Liver (tissue), 9 donors: ENCODE data around the gene IQCH. TPM values are rescaled to one million over a fixed set of nuclear protein-coding genes. Genes with fewer than 3 reads are reported as not detected.
"Not testable (repeated sequence)": the region's sequence is repeated elsewhere in the genome, so short reads cannot be mapped to it uniquely, and the experiment has no call there.

Experiments
- DNase-seq: peaks from one replicate; pipeline ENCODE4 v3.0.0-alpha.2; 2017; ENCODE audit warnings: low spot score
- H3K27ac ChIP-seq, 2 donors: one replicate each; pipeline ENCODE4 v1.7.0; 2013; ENCODE audit warnings: inconsistent platforms in 2 of 2, low read length in 2 of 2, control low read depth in 1 of 2, low read depth in 1 of 2, mild to moderate bottlenecking in 1 of 2
- H3K27me3 ChIP-seq, 4 donors: one replicate each; pipeline versions ENCODE4 v1.6.1 to v1.7.0; 2013; ENCODE audit warnings: low read length in 3 of 4, inconsistent platforms in 1 of 4, mild to moderate bottlenecking in 1 of 4, moderate library complexity in 1 of 4; ENCODE audit not compliant: control insufficient read depth in 4 of 4, insufficient read depth in 4 of 4
- H3K36me3 ChIP-seq, 4 donors: one replicate each; pipeline versions ENCODE4 v1.6.1 to v1.7.0; 2013; ENCODE audit warnings: low read length in 3 of 4, mild to moderate bottlenecking in 3 of 4, low read depth in 1 of 4, moderate library complexity in 1 of 4; ENCODE audit not compliant: control insufficient read depth in 4 of 4, insufficient read depth in 3 of 4
- H3K4me1 ChIP-seq, 4 donors: one replicate each; pipeline versions ENCODE4 v1.6.1 to v1.7.0; 2013; ENCODE audit warnings: low read length in 3 of 4, mild to moderate bottlenecking in 3 of 4, moderate library complexity in 1 of 4; ENCODE audit not compliant: control insufficient read depth in 4 of 4, insufficient read depth in 4 of 4
- H3K4me3 ChIP-seq, 3 donors: one replicate each; pipeline versions ENCODE4 v1.6.1 to v1.7.0; 2013; ENCODE audit warnings: low read length in 3 of 3, control low read depth in 1 of 3, low read depth in 1 of 3, mild to moderate bottlenecking in 1 of 3
- H3K9ac ChIP-seq, 2 donors: one replicate each; pipeline ENCODE4 v1.7.0; 2013; ENCODE audit warnings: low read length in 2 of 2, mild to moderate bottlenecking in 2 of 2, moderate library complexity in 2 of 2, control low read depth in 1 of 2, low read depth in 1 of 2
- H3K9me3 ChIP-seq, 4 donors: one replicate each; pipeline versions ENCODE4 v1.6.1 to v1.7.0; 2013; ENCODE audit warnings: low read length in 3 of 4; ENCODE audit not compliant: control insufficient read depth in 4 of 4
- FOXA1 ChIP-seq: IDR thresholded peaks from 2 replicates; pipeline ENCODE4 v1.6.1; 2016; ENCODE audit warnings: antibody characterized with exemption
- GABPA ChIP-seq, 2 donors: IDR thresholded peaks in 1 of 2; conservative IDR thresholded peaks in 1 of 2; 2 replicates each; pipeline ENCODE4 v1.6.1; 2016; ENCODE audit warnings: antibody characterized with exemption in 2 of 2, mild to moderate bottlenecking in 1 of 2, moderate library complexity in 1 of 2
- HNF4A ChIP-seq, 2 donors: conservative IDR thresholded peaks; 2 replicates each; pipeline ENCODE4 v1.6.1; 2016; ENCODE audit warnings: antibody characterized with exemption in 2 of 2, mild to moderate bottlenecking in 2 of 2
- HNF4G ChIP-seq: IDR thresholded peaks from 2 replicates; pipeline ENCODE4 v1.6.1; 2016; ENCODE audit warnings: antibody characterized with exemption
- RXRA ChIP-seq, 2 donors: IDR thresholded peaks; 2 replicates each; pipeline ENCODE4 v1.6.1; 2017 to 2018; ENCODE audit warnings: antibody characterized with exemption in 2 of 2, mild to moderate bottlenecking in 1 of 2
- SP1 ChIP-seq: IDR thresholded peaks from 2 replicates; pipeline ENCODE4 v1.6.1; 2018; ENCODE audit warnings: antibody characterized with exemption, mild to moderate bottlenecking
- TAF1 ChIP-seq: conservative IDR thresholded peaks from 2 replicates; pipeline ENCODE4 v1.6.1; 2016; ENCODE audit warnings: antibody characterized with exemption, mild to moderate bottlenecking
- YY1 ChIP-seq: IDR thresholded peaks from 2 replicates; pipeline ENCODE4 v1.6.1; 2016; ENCODE audit warnings: antibody characterized with exemption, mild to moderate bottlenecking
- WGBS: extraction: QIAGEN DNeasy Blood & Tissue Kit; methylation state at CpG from one replicate; pipeline ENCODE4 v1.1.7; 2013; 5-methylcytosine and 5-hydroxymethylcytosine counted together
- polyA plus RNA-seq, 2 donors: library from polyadenylated mRNA; stranded (reverse) in 1 of 2; unstranded in 1 of 2; fragments of 200-250 nt in 1 of 2; fragments of >200 nt in 1 of 2; fragmentation: Nextera tagmentation in 1 of 2; extraction: Ambion mirVana in 1 of 2; gene quantifications; one replicate each; pipeline versions ENCODE4 v1.2.1 to v1.2.3, GENCODE V29; 2013 to 2015
- total RNA-seq, 2 donors: library from RNA; depleted of rRNA; stranded (reverse); fragments of >200 nt; gene quantifications; one replicate each; pipeline ENCODE4 v1.2.3, GENCODE V29; 2014
- TF ChIP-seq, protein P1 (sequence below): IDR thresholded peaks from 2 replicates; pipeline ENCODE4 v1.6.1; 2016; ENCODE audit warnings: antibody characterized with exemption
- TF ChIP-seq, protein P2 (sequence below): IDR thresholded peaks from 2 replicates; pipeline ENCODE4 v1.6.1; 2016; ENCODE audit warnings: antibody characterized with exemption, mild to moderate bottlenecking
- TF ChIP-seq, protein P3 (sequence below): IDR thresholded peaks from 2 replicates; pipeline ENCODE4 v1.6.1; 2016; ENCODE audit warnings: antibody characterized with exemption
- donor health status: healthy.
- donor health status: healthy.
- donor health status: healthy.
- donor health status: healthy.
- donor health status: healthy.

IQCH gene
- total and polyA plus RNA-seq, 4 donors = 0.23 to 1.6 (median 0.86) TPM

DNA sequence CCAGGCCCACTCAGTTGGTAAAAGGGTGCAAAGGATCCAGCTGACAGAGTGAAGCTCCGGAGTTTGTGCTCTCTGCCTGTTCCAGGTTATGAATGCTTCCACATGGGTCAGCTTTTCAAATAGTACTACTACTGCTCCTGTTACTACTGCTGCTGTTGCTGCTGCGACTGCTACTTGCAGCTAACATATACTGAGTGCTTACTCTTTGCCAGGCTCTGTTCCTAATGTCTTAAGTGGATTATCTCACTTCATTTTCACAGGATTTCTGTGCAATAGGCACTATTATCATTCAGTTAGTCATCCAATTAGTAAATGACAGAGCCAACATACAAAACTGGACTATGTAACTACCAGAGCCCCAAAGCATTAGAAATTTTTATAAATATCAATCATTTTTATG lies 106.5 kb downstream of the IQCH start:
- no peak for DNase-seq
- no peak overlapping the region for H3K4me3 ChIP-seq
- no peak overlapping the region for H3K9ac ChIP-seq
- peaks cover 0 to 29% (median 23%) of the 10 kb centered on the region in 4 donors for H3K4me1 ChIP-seq
- 92% methylated on average over 2 of the region's 2 CpGs for WGBS
- H3K27ac ChIP-seq = no peak overlapping the region
- H3K9me3 ChIP-seq = no peaks in the 10 kb centered on the region
- TF ChIP-seq, protein P1, sequence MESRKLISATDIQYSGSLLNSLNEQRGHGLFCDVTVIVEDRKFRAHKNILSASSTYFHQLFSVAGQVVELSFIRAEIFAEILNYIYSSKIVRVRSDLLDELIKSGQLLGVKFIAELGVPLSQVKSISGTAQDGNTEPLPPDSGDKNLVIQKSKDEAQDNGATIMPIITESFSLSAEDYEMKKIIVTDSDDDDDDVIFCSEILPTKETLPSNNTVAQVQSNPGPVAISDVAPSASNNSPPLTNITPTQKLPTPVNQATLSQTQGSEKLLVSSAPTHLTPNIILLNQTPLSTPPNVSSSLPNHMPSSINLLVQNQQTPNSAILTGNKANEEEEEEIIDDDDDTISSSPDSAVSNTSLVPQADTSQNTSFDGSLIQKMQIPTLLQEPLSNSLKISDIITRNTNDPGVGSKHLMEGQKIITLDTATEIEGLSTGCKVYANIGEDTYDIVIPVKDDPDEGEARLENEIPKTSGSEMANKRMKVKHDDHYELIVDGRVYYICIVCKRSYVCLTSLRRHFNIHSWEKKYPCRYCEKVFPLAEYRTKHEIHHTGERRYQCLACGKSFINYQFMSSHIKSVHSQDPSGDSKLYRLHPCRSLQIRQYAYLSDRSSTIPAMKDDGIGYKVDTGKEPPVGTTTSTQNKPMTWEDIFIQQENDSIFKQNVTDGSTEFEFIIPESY = no peak
- TF ChIP-seq FOXA1 (no peak), RXRA (IDR thresholded peaks at IDR 0.05) (no peak), HNF4A (conservative IDR thresholded peaks at IDR 0.05) (no peak)
- TF ChIP-seq, protein P2, sequence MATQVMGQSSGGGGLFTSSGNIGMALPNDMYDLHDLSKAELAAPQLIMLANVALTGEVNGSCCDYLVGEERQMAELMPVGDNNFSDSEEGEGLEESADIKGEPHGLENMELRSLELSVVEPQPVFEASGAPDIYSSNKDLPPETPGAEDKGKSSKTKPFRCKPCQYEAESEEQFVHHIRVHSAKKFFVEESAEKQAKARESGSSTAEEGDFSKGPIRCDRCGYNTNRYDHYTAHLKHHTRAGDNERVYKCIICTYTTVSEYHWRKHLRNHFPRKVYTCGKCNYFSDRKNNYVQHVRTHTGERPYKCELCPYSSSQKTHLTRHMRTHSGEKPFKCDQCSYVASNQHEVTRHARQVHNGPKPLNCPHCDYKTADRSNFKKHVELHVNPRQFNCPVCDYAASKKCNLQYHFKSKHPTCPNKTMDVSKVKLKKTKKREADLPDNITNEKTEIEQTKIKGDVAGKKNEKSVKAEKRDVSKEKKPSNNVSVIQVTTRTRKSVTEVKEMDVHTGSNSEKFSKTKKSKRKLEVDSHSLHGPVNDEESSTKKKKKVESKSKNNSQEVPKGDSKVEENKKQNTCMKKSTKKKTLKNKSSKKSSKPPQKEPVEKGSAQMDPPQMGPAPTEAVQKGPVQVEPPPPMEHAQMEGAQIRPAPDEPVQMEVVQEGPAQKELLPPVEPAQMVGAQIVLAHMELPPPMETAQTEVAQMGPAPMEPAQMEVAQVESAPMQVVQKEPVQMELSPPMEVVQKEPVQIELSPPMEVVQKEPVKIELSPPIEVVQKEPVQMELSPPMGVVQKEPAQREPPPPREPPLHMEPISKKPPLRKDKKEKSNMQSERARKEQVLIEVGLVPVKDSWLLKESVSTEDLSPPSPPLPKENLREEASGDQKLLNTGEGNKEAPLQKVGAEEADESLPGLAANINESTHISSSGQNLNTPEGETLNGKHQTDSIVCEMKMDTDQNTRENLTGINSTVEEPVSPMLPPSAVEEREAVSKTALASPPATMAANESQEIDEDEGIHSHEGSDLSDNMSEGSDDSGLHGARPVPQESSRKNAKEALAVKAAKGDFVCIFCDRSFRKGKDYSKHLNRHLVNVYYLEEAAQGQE = no peak
- no peaks in the 10 kb centered on the region for H3K27me3 ChIP-seq
- no peaks in the 10 kb centered on the region for H3K36me3 ChIP-seq

DNA sequence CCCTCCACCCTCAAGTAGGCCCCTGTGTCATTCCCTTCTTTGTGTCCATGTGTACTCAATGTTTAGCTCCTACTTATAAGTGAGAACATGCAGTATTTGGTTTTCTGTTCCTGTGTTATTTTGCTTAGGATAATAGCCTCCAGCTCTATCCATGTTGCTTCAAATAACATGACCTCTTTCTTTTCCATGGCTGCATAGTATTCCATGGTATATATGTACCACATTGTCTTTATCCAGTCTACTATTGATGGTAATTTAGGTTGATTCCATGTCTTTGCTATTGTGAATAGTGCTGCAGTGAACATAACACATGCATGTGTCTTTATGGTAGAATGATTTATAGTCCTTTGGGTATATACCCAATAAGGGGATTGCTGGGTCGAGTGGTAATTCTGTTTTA lies 109.1 kb downstream of the IQCH start:
- H3K36me3 ChIP-seq, H3K9ac ChIP-seq, H3K4me3 ChIP-seq, H3K9me3 ChIP-seq, H3K27me3 ChIP-seq, H3K27ac ChIP-seq, DNase-seq: not testable (repeated sequence)
- peaks cover 0 to 29% (median 19%) of the 10 kb centered on the region in 4 donors for H3K4me1 ChIP-seq
- WGBS = 51% methylated on average over 1 of the region's 1 CpG

DNA sequence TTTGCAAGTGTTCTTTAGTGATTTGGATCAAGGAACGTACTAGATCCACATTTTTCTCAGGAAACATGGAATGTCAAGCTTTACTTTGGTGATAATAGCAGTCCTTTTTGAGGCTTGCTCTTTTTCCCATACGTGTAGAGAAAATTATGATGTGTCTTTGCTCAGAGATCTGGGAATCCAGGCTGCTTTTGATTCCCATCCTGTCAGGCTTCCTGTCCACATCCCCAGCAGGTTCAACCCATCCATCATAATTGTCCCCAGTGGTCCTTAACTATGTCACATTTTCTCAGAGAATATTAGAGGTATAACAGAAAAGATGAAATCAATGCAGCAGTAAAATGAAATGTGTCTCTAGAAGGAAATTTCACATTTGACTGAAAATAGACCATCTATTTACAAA lies 111.4 kb downstream of the IQCH start:
- H3K27ac ChIP-seq = no peak overlapping the region
- DNase-seq = no peak
- no peaks in the 10 kb centered on the region for H3K9me3 ChIP-seq
- H3K4me3 ChIP-seq = no peak overlapping the region
- no peaks in the 10 kb centered on the region for H3K36me3 ChIP-seq
- H3K4me1 ChIP-seq = peaks cover 0 to 25% (median 12%) of the 10 kb centered on the region in 4 donors
- WGBS = 92% methylated on average over 2 of the region's 2 CpGs
- TF ChIP-seq GABPA (IDR thresholded peaks at IDR 0.05 in 1 of 2, conservative IDR thresholded peaks at IDR 0.05 in 1 of 2) = no peak
- no peak for TF ChIP-seq TAF1
- no peak for TF ChIP-seq YY1
- no peak for TF ChIP-seq FOXA1
- TF ChIP-seq, protein P2 = no peak
- no peak for TF ChIP-seq SP1
- TF ChIP-seq HNF4G = no peak
- TF ChIP-seq, protein P3, sequence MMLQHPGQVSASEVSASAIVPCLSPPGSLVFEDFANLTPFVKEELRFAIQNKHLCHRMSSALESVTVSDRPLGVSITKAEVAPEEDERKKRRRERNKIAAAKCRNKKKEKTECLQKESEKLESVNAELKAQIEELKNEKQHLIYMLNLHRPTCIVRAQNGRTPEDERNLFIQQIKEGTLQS = no peak
- H3K9ac ChIP-seq = no peak overlapping the region
- H3K27me3 ChIP-seq = no peaks in the 10 kb centered on the region
